ENCODE measurements around the gene MVB12A.
A peak's percentile ranks its signal among the peaks of the same experiment; 100 is the strongest.

MVB12A gene

DNA sequence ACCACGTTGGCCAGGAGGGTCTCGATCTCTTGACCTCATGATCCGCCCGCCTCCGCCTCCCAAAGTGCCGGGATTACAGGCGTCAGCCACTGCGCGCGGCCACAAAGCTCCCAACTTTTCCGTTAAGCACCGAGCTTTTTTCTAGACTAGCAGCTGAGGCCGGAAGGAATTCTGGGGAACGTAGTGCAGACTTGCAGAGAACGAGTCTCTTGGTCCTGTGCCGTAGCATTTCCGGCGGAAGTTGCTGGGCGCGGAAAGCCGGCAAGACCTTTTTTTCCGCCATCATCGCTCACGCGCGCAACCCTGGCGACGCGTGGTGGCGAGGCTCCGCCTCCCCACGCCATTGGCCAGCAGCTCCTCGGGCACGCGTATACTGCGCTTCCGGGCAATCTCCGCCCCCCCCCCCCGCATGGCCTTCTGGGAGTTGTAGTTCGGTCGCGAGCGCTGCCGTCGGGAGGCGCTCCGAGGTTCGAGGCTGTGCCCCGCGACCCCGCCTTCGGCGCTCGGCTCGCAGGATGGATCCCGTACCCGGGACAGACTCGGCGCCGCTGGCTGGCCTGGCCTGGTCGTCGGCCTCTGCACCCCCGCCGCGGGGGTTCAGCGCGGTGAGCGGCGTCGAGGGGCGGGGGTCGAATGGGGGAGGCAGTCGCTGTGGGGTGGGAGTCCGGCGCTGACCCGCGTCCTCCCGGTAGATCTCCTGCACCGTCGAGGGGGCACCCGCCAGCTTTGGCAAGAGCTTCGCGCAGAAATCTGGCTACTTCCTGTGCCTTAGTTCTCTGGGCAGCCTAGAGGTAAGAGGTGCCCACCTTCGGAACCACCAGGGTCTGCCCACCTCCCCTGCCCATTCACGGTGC lies at the start of gene MVB12A:
MVB12A (plus strand) TSS at position 427 of the 854 bp plus-strand sequence; CDS start at position 516, 89 bp downstream.
- DNase-seq = peak; percentile 93 to 94

DNA sequence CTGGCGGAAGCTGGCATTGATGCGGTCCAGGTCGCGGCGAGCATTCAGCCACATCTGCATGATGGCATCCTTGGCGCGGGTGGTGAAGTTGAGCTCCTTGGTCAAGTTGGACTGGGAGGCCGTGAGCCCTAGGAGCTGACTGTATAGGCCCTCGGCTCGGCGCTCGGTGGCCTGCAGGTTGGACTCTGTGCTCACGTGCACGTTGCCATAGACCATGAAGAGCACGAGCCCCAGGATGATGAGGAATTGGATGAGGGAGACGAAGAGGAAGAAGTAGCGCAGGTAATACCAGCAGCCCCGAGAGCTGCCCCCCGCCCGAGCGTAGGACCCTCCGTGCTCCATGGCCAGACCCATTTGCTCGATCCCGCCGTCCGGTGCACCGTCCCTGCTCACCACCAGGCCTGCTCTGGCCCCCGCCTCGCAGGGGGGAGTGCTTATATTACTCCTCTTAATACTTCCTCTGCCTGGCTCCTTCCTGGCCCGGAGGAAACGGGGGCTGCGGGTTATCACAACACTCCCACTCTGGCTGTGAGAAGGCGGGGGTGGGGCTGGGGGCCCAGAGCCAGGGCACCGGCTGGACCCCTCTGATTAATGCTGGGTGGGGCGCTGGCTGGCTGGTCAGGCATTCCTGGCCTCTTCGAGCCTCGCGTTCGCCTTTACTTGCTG lies 42.8 kb upstream of the MVB12A start, which contains the start of gene PLVAP:
PLVAP (minus strand) TSS at position 408 of the 666 bp plus-strand sequence; CDS start at position 354, 54 bp downstream.
- no peak for DNase-seq

DNA sequence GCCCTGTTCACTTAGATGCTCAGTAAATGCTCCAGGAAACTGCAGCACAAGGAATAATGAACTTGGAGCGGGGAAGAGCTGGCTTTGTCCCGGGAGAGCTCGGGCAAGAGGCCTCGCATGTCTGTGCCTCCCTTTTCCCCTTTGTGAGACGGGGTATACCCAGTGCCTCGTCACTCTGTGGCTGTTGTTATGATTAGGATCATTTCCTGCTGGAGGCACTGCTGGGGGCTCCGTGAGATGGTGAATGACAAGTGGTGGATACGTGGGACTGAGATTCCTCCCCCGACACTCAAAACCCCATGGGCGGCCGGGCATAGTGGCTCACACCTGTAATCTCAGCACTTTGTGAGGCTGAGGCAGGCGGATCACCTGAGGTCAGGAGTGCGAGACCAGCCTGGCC lies 41.6 kb upstream of the MVB12A start:
- DNase-seq = no peak

DNA sequence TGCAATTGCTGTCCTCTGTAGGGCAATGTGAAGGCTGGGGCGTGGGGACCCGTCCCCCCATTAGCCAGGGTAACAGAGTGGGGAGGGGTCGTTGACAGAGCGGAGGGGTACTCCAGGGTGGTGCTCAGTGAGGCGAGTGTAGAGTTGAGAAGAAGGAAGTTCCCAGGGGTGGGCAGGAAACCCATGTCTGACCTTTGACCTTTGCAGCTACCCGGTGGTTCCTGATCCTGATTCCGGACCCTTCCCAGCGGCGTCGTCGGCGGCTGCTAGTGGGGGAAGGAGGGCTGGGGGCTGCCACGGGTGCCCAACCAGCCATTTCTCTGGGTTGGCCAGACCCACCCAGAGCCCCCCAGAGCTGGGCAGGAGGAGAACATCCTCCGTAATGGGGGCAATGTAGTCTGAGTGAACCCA lies 40.6 kb upstream of the MVB12A start:
- no peak for DNase-seq

DNA sequence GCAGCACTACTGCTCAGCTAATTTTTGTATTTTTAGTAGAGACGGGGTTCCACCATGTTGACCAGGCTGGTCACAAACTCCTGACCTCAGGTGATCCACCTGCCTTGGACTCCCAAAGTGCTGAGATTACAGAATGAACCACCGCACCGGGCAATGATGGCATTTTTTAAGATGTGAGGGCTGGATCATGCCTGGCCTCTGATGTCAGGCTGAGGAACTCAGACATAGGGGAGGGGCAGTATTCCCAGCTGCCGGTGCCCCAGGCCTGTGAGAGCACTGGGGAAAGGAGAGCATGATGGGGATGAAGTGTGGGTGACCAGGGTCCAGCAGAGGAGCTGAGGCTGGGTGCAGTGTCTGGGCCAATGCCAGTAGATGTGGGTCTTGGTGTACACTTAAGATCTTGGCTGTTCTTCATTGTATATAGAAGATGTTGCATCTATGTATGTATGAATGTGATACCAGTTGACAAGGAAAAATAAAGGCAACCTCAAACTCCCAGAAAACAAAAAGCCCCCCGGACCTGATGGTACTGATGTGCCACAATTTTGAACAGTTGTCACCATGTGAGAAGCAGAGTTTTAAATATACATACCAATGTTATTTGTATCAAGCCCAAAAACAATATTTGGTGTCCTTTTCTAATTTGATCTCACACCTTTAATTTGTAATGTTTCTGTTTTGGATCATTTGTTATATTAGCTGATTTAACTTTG lies 39.3 kb upstream of the MVB12A start:
- DNase-seq = no peak

DNA sequence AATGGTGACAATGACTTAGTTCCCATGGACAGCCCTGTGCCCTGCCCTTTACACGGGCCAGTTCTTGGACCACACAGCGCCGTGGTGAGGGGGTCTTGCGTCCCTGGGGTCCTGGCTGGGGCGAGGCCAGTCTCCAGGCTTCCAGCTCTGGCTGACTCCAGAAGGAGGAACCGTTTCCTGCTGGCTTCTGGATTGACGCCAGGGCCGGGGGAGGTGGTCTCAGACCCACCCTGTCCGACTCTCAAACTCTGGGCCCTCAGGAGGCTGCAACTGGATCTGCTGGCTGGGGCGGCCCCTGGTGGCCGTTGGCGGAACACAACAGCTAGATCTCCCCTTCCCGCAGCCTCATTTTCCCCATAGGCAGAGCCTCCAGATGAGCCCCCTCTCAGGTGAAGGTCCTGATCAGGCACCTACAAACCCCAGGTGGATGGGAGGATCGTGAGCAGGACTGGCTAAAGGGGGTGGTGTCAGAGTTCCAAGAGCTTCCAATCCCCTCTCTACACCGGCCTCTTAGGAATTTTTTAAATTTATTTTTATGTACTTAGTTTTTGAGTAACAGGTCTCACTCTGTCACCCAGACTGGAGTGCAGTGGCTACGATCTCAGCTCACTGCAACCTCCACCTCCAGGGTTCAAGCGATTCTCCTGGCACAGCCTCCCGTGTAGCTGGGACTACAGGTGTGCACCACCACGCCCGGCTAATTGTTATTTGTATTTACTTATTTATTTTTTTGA lies 33.8 kb upstream of the MVB12A start:
- DNase-seq = peak; percentile 10 to 19

DNA sequence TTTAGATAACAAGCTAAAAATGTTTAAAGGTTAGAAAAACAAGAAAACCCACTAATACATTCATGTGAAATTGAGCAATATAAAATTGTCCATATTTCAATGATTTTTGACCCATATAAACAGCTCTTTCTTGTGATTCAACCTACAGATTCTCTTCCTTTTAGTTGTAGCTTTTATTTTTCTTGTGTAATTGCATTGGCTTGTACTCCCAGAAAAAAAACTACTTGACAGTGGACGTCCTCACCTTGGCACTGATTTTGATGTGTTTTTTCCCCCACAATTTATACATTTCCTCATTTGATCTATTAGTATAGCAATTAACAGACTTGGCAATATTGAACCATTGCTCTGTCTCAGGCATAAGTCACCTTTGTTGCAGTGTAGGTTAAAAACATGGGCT lies 30.6 kb upstream of the MVB12A start:
- no peak for DNase-seq

DNA sequence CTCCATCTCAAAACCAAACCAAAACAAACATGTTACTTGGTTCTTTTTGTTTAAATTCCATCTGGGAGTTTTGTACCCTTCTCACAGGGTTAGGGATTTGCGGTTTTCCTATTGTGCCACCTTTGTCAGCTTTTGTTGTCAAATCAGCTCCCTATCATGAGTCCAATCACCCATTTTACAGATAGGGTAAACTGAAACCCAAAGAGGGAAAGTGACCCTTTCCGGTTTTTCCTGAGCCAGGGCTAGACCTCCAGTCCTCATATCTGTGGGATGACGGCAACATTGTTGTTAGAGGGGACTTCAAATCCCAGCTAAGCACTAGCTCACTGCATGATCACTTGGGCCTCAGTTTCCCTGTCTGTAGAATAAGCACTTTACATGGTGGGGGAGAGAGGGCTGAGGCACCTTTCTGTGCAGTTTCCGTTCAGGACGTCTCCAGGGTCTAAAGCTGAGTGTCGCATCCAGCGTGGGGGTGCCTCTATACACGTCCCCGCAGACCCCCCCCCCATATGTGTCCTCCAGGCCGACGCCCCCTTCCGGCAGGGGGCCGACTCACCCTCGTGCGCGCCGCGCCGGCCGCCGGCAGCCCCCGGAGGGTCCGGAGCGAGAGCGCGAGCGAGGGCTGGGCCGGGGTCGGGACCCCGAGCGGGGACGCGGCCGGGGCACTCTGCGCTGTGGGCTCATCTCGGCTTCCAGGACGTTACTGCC lies 29.7 kb upstream of the MVB12A start:
- no peak for DNase-seq

DNA sequence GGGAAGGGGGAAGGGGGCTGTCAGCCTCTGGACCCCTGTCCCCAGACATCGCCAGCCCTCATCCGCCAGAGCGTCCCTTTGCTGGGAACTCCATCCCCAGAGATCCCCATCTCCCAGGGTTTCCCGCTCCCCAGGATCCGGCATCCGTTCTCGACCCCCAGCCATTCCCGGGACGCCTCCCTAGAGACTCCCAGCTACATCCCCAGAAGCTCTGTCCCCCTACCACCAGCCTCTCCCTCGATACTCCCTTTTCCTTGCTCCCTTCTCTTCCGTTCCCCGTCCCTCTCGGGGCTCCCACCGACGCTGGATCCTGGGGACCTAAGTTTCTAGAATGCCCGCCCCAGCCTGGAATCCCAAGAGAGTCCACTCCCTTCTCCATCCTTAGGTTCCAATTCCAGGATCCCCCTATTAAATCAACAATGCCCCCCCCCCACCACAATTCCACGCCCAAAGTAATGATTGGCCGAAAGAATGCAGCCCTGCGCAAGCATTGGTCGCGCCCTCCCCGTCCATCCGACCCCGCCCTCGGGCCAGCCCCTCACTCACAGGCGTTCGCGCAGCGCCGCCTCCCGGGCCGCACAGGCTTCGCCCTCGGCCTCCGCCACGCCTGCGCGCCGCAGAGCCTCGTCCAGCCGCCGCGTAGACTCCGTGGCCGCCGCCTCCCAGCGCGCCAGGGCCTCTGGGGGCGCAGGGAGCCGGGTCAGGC lies 29.0 kb upstream of the MVB12A start:
- peak; percentile 72 to 81 for DNase-seq

DNA sequence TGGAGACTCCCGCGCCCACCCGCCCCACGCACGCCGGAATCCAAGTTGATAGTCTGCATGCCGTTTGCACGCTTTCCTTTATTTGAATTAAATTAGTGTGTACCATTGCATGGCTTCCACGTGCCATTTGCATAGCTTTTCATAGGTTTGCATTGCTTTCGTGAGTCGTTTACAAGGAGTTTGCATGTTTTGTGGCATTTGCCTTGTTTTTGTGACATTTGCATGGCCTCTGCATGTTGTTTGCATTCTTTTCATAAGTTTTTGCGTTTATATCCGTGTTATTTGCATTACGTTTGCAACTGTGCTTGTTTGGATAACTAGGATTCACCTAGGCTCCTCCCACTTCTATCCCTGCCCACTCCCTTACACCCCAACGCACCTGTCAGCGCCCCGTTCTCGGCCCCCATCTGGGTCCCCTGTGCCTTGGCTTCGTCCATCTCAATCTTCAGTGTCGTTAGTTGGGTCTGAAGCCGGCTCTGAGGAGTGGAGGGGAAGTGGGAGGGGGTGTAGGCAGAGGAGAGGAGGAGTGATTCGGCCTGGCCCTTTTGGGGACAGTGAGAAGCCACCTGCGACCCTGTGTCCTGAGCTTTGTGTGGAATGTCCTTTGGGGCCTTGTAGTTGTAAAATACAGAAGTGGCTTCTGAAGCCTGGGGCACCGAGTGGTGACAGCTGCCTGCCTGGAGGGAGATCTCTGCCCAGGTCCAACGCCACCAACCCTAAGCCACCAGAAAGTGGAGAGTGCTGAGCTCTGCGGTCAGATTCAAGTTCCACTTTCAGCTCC lies 28.3 kb upstream of the MVB12A start:
- peak; percentile 40 to 50 for DNase-seq

DNA sequence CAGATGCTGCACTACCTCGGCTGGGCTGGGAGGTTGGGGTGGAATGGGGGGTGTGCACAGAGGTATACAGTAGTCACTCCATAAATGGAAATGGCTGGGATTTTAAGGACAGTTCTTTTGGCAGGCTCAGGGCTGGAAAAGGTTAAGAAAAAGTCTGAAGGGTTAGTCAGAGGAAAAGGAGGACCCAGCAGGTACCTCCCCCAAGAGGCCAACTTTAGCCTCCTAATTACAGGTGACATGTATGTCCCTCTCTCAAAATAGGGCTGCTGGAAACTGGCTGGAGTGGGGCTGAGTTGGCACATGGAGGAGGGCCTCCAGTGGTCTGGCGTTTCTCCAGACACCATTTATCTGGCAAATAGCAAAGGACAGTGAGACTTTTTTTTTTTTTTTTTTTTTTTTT lies 26.8 kb upstream of the MVB12A start:
- DNase-seq = no peak

DNA sequence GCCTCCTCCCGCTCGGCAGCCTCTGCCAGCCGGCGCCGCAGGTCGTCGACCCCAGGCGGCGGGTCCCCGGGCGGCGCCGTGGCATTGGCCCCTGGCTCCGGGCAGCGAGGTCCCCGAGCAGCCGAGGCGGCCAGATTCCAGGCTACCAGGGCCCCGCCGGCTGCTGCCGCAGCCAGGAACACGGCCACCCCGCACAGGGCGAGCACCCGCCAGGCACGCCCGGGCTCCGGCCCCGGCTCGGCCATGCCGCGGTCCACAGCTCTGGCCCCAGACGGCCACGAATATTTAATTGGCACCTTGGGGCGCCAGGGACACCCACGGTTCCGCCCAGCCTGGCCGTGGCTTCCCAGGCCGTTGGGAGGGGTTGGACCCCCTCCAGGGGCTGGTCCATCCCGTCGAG lies 25.9 kb upstream of the MVB12A start, which contains the start of gene CCDC194:
CCDC194 (minus strand) TSS at position 283 of the 400 bp plus-strand sequence; CDS start at position 245, 38 bp downstream.
- DNase-seq = no peak

DNA sequence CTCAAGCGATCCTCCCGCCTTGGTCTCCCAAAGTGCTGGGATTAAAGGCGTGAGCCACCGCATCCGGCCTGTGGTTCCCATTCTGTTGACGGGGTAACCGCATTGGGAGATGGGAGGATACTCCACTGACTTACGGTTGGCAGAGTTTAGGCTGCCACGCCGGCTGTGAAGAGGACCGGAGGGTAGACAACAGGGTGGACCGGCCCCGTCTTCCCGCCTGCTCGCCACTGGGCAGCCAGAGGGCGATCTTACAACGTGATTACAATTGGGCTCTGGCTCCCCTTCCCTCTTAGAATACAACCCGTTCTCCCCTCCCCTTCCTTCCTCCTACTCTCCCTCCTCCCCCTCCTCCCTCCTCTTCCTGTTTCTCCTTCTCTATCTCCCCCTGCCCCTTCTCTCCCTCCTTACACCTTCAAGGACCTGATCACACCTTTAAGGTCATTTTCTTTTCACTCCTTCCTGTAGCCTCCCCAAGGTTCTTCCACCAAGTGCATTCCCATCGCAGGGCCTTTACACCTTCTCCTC lies 24.9 kb upstream of the MVB12A start:
- DNase-seq = peak; percentile 58 to 66

DNA sequence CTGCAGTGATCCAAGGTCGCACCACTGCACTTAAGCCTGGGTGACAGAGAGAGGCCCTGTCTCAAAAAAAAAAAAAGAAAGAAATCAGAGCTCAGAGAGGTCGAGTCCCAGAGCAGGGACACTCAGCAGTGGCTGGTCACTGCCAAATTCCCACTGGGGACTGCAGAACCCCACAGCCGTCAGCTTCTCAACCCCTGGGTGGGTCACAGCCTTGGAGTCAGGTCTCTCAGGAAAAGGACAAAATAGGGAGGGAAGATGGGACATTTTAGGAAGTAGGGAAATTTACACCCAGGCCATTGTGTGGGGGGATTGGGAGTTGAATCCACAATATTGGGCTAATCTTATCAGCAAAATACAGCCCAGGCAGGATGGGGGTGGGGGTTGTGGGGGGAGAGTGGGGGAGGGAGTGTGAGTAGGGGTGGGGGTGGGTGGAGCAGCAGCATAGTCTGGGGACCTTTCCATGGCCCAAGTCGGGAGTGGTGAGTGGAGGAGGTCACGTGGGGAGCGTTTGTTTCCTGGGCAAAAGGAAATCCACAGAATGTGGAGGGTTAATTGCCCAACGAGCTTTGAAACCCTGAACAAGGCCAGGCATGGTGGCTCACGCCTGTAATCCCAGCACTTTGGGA lies 20.8 kb upstream of the MVB12A start:
- DNase-seq = no peak

DNA sequence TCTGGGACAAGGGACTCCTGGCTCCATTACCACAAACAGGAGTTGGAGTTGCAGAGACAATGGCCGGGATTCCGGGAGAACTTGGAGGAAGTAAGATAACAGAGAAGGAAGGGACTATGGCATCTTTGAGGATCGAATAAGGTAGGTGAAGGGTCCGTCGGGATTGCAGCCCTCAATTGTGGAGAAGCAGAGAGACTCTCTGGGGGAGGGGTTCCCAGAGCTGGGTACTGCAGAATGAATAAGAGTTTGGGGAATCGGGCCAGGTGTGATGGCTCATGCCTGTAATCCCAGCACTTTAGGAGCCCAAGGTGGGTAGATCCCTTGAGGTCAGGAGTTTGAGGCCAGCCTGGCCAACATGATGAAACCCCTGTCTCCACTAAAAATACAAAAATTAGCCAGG lies 18.2 kb upstream of the MVB12A start:
- DNase-seq = no peak

DNA sequence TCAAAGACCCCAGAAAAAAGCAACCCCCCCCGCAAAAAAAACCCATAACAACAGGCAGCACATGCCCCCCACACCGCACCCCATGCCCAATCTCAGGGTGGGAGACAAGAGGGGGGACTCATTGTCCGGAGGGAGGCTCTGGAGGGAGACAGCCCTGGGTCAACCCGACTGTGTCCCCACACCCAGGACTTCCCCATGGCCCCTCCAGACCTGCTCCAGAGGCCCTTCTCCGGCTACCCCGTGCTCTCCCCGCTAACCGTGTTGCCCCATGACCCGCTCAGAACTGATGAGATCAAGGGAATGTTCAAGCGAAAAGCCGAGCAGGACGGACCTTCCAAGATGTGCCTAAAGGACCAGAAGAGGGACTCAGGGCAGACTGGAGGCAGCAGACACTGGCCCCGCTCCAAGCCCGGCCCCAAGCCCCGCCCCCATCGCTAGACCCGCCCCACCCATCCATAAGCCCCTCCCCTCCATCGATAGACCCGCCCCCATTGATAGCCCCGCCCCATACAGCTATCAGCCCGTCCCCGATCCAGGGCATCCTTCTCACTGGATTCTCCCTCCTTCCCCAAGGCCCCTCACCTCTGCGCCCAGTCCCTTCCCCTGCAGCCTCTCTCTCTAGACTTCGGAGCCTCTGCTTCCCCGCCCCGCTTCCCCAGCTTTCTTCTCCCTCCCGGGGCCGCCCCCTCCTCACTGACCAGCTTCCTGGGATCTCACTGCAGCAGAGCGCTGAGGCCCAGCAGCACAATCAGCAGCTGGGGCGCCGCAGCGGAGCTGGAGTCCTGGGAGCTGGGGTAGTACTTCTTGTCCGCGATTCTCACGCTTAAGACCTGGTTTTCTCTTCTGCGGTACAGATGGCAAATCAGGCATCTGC lies 16.6 kb upstream of the MVB12A start:
- DNase-seq = no peak

DNA sequence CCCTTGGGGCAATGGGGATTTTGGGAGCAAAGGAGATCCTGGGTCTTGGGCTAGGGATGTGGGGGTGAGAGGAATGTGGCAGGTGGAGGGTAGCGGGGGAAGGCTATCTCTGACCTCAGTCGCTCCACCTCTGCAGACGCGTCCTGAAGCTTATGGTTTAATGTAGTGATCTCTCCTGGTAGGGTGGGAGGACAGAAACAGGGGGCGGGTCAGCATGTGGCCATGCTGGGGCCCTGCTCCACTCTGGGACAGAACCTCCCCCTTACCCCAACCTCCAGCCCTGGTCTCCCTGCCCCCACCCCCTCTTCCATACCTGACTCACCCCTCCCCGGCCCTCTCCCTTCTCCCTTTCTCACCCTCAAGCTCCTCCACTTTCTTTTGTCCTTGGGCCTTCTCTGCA lies 15.8 kb upstream of the MVB12A start:
- DNase-seq = no peak

DNA sequence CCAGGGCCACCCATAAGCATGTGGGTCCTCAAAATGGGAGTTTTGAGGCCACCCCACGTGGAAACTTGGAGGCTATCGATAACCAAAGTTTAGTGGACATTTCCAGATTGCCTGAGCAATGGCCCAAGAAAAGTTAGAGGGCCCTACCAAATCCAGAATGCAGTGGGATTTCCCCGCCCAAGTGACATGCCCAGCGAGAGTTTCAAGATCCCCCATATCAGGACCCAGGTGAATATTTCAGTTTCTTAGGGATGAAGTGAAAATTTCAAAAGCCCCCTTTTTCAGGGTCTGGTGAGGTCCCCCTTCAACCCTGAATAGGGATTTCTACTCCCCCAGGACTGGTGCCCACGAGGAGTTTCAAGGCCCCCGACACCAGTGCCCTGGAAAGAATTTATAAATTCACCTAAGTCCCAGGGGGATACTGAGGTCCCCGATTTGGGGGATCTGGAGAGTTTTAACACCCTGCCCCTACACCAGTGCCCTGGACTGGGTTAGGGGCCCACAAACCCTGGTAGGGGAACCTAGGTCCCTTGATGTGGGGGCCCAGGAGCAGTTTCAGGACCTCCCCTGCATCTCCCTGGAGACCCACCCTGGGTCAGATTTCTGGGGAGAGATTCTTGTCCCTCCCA lies 15.1 kb upstream of the MVB12A start:
- DNase-seq = no peak
